ENCODE data around the gene SSU72.

The SSU72 gene
- long read RNA-seq, full-length matches to known transcripts: 194 of 220 reads
- long read RNA-seq, partial matches to known transcripts: 1 of 220 reads
- long read RNA-seq, other reads (novel, unspliced or antisense): 25 of 220 reads

DNA sequence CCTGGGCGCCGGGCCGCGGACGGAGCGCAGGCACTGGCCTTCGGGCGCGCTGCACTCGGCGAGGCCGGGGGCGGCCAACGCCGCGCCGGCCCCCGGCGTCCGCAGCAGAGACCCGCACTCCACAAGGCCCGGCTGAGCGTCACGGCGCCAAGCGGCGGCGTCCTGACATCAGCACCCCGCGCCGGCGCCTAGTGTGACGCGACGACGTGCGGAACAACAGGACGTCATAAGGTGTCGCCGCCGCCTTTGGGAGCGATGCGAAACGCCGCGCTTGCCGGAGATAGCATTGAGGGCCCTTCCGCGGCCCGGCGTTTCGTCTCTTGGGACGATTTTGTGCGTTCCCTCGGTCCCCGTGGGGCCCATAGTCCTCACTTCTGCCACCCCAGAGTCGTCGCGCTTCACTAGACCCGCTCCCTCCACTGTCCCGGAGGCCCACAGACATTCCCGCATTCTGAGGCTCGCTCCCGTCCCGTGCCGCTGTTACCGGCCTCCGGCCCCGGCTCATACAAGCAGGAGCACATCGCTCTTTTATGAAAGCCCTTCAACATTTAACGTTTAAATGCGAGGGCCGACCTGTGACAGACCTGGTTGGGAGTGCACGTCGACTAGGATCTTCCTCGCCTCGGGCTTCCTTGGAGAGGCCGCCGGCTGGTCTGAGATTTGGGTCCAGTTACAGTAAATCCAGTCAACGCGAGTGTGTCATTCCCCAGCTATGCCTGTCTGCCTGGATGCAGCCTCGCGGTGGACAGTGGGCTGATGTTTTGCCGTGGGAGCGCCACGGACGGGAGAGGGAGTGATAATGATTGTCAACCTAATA lies at the start of gene SSU72:
SSU72 (minus strand) TSS at position 143 of the 817 bp plus-strand sequence. CDS start 306 bp downstream, outside the sequence.
- Histone ChIP-seq H3K27ac (replicated peaks) (peak within 1 kb of the TSS; percentile 97), H3K27me3 (ENCODE audit: insufficient read depth, poor library complexity, severe bottlenecking) (no peaks in the 10 kb centered on the region), H3K4me3 (replicated peaks; ENCODE audit: insufficient read depth, low read length) (peak within 1 kb of the TSS; percentile 94)
- peak; percentile 91 to 92 for DNase-seq (ENCODE audit: low read depth in 1 of 2, low spot score in 1 of 2)
- TF ChIP-seq REST (IDR thresholded peaks at IDR 0.05; ENCODE audit: insufficient replicate concordance, low read depth) (no peak), POLR2AphosphoS5 (IDR thresholded peaks at IDR 0.05; ENCODE audit: low read depth) (peak; percentile 89), GABPA (IDR thresholded peaks at IDR 0.05; ENCODE audit: low read depth) (0 out of 2 replicates have a peak, but pooled peaks have one; percentile 24), SPI1 (IDR thresholded peaks at IDR 0.05; ENCODE audit: borderline replicate concordance, low read depth) (no peak)
- TF ChIP-seq, protein P1, sequence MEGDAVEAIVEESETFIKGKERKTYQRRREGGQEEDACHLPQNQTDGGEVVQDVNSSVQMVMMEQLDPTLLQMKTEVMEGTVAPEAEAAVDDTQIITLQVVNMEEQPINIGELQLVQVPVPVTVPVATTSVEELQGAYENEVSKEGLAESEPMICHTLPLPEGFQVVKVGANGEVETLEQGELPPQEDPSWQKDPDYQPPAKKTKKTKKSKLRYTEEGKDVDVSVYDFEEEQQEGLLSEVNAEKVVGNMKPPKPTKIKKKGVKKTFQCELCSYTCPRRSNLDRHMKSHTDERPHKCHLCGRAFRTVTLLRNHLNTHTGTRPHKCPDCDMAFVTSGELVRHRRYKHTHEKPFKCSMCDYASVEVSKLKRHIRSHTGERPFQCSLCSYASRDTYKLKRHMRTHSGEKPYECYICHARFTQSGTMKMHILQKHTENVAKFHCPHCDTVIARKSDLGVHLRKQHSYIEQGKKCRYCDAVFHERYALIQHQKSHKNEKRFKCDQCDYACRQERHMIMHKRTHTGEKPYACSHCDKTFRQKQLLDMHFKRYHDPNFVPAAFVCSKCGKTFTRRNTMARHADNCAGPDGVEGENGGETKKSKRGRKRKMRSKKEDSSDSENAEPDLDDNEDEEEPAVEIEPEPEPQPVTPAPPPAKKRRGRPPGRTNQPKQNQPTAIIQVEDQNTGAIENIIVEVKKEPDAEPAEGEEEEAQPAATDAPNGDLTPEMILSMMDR (IDR thresholded peaks at IDR 0.05; ENCODE audit: insufficient read depth, low read length): no peak

GRCh38 chr1:1623631-1624442 lies 49.2 kb upstream of the SSU72 start:
- Histone ChIP-seq H3K27ac (replicated peaks) (no peak overlapping the region), H3K4me3 (replicated peaks; ENCODE audit: insufficient read depth, low read length) (no peak overlapping the region), H3K27me3 (ENCODE audit: insufficient read depth, poor library complexity, severe bottlenecking) (no peaks in the 10 kb centered on the region)
- no peak for DNase-seq (ENCODE audit: low read depth in 1 of 2, low spot score in 1 of 2)
- TF ChIP-seq GABPA (IDR thresholded peaks at IDR 0.05; ENCODE audit: low read depth) (no peak), SPI1 (IDR thresholded peaks at IDR 0.05; ENCODE audit: borderline replicate concordance, low read depth) (no peak), REST (IDR thresholded peaks at IDR 0.05; ENCODE audit: insufficient replicate concordance, low read depth) (no peak), POLR2AphosphoS5 (IDR thresholded peaks at IDR 0.05; ENCODE audit: low read depth) (no peak)
- TF ChIP-seq, protein P1 (IDR thresholded peaks at IDR 0.05; ENCODE audit: insufficient read depth, low read length): no peak

DNA sequence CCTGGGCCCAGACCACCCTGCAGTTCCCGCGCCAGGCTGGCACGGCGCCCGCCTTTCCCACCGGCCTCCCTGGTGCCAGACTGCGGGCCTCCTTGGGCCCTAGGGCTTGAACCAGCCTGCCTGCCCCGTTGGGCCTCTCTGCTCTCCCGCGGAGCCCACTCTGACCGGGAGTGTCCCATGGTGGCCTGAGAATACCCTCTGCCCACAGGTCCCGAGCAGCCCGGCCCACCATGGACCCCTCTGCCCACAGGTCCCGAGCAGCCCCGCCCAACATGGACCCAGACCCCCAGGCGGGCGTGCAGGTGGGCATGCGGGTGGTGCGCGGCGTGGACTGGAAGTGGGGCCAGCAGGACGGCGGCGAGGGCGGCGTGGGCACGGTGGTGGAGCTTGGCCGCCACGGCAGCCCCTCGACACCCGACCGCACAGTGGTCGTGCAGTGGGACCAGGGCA lies 48.5 kb upstream of the SSU72 start:
- TF ChIP-seq REST (IDR thresholded peaks at IDR 0.05; ENCODE audit: insufficient replicate concordance, low read depth) (no peak), SPI1 (IDR thresholded peaks at IDR 0.05; ENCODE audit: borderline replicate concordance, low read depth) (no peak), GABPA (IDR thresholded peaks at IDR 0.05; ENCODE audit: low read depth) (no peak), POLR2AphosphoS5 (IDR thresholded peaks at IDR 0.05; ENCODE audit: low read depth) (no peak)
- TF ChIP-seq, protein P1 (IDR thresholded peaks at IDR 0.05; ENCODE audit: insufficient read depth, low read length): no peak
- H3K27ac ChIP-seq (replicated peaks): no peak overlapping the region
- no peaks in the 10 kb centered on the region for H3K27me3 ChIP-seq (ENCODE audit: insufficient read depth, poor library complexity, severe bottlenecking)
- no peak for DNase-seq (ENCODE audit: low read depth in 1 of 2, low spot score in 1 of 2)
- H3K4me3 ChIP-seq (replicated peaks; ENCODE audit: insufficient read depth, low read length): no peak overlapping the region
